HG03432 (cell line): ENCODE measurements around the gene CDK6.

ENCODE experiments used
- ATAC-seq: cut with Tn5 transposase; IDR thresholded peaks from one replicate; pipeline ENCODE4 v1.9.1; 2021; ENCODE audit warnings: mild to moderate bottlenecking, moderate library complexity; ENCODE audit not compliant: unreplicated experiment

Gene CDK6

DNA sequence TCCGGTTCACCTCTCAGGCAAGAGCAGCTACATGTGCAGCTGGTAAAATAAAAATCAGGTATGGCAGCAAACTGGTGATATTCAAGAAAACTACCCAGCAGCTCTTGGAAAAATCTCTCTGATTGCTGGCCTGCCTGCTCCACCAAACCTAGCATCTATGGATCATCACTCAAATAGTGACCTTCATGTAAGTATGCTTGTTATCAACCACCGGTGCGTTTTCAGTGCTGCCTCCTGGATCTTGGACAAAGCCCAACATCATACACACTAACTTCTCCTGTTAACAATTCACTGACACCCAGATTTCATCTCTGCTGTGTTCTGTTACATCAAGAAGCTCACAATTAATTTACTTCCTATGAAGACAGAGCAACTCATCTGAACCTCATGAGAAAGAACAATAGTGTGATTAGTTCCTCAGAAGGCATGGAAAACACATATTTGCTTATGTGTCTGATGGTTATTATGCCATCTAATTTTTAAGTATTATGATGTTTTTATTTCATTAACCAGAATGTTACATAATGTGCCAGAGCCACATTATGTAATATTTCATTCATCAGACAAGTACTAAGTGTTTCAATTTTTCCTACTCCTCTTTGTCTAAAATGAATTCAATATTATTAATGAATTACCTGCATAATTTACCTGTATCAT is 8.8 kb downstream of the CDK6 start:
- no peak for ATAC-seq

DNA sequence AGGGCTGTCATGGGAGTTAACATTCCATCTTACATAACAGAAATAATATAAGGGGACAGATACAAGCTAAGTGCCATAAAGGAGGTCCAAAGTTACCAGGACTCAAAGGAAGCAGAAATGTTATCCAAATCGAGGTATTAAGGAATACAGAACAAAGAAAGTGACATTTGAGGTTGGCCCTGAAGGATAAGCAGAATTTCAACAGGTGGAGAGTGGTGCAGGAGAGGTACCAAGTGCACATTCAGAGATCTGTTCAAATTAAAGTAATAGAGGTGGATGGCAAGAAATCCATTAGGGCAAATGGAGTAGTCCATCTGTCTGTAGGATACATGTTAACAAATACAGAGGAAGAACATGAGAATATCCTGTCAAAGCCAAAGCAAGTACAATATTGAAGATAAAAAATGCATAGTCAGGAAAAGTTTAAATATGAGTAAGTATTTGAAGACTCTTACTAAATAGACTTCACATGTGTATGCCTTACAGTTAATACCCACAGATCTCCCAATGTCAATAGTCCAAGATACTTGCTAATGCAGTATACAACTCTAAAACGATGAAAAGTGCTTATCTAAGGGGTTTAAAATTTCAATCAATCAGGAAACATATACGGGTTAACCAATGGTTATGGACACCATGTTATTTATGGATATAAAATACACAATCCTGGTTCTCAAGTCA is 10.0 kb downstream of the CDK6 start:
- no peak for ATAC-seq

DNA sequence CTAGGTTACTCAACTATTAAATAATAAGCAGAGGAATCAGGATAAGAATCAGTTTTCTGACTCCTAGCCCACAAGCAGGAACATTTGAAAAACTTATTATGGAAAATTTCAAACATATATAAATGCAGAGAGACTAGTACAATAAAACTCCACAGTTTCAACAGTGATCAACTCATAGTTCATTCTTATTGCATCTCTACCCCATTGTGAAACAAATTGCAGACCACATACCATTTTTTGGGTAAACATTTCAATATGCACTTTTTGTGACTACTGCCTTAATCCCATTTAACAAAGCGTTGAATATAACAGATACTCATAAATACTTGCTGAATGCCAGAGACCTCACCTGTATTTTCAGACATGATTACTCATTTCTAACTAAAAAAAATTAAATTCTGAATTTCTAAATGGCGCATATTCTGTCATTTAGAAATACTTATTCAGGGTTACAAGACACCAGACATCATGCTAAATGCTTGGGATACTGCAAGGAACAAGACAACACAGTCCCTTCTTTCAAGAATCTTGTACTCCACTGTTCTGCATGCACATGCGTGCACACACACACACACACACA is 11.4 kb downstream of the CDK6 start:
- ATAC-seq, result no peak

DNA sequence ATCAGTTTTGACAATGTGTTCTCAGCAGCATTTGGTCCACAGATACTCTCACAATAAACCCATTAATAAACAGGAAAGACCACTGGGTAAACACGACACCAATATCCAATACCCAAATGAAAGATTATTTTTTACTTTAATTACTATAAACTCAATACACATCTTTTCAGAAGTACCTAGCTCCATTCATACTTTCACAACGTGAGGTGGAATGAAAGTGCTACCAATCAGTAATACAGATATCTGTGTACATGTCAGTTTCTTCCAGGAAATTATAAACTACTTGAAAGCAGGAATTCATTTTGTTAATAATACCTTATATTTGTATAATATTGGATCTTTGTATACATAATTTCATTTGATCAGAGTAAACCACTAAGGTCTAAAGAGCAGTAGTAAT is 11.9 kb downstream of the CDK6 start:
- no peak for ATAC-seq

DNA sequence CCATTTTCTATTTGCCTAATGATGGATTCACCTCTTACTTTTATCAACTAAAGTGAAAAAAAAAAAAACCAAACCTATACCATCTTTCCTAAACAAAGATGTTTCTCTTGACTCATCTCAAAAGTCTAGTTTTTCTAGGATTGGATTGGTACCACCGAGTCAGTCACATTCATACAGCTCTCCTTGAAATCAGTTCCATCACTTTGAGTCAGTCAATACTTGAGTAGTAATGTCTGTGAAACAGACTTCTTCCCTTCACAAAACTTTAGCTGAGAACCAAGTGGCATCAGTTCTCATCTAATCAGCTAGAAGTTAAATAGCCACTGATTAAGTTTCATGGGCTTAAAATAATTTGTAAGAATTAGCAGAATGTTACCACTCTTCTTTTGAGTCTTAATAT is 13.3 kb downstream of the CDK6 start:
- no peak for ATAC-seq

DNA sequence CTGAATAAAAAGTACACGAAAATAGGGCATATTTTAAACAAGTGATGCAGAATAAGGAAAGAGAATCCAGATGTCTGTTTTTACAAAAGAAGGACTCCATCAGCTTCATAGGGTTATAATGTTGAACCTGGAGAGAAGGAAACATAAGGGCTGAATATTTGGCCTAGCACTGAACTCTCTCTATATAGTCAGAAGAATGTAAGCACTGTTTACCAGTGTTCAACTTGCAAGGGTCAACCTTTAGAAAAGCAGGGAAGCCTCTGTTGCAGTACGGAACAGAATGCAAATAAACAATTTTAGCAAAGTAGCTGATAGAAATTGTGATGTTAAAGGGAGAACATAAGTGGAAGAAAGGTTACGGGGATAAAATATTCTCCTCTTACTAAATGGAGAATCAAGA is 16.2 kb downstream of the CDK6 start:
- ATAC-seq, result no peak

DNA sequence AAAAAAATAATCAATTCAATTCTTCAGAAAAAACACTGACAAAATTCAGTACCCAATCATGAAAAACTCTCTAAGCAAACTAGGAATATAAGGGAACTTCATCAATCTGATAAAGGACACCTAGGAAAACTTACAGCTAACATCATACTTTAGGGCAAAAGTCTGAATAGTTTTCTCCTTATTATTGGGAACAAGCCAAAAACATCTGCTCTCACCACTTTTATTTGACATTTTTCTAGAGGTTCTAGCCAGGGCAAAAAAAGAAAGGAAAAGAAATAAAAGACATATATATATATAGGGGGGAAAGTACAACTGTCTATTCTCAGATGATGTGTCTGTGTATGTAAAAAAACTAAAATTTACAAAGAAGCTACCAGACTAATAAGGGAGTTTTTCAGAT is 19.0 kb downstream of the CDK6 start:
- ATAC-seq, result no peak

DNA sequence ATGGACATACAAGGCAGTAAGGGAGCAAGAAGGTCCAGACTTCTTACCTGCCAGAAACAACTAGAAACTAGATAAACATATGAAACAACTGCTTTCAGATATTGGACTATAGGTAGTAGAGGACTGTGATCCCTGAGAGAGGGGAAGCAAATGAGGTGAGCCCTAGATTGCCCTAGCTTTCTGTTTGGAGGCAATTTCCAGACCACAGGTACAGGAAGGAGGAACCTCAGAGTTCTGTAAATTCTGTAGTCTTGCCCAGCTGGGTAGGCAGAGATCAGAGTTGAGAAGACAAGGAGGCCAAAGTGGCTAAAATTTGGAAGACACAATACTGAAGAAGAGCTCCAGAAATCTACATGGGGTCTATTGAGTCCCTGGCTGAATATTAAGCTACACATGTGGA is 21.0 kb downstream of the CDK6 start:
- ATAC-seq, result no peak

DNA sequence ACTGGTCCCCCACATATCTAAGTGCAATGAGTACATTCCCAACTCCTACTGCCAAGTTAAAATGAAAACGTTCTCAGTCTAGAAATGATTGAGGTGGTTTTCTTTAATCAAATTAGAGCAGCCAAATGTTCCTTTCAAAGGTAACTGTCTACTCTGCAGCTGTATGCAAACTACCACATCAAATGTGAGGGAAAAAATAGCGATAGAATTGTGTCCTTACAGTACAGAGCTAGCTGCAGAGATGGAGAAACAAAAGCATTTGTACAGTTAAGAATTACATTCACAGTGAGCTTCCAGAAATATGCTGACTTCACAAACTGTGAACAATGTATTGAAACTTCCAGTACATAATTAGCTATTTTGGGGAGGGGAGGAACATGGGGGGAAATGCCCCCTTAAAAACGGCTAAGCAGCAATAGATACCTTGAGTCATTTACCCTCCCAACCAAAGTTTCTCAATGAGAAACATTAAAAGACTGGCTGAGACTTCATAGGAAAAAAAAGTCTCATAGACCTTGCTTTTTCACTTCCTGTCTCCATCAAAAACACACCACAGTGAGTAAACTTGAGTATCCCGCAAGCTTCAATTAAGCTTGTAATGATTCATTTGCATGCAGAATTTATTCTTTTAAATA is 22.9 kb downstream of the CDK6 start:
- ATAC-seq, result peak; percentile 63

DNA sequence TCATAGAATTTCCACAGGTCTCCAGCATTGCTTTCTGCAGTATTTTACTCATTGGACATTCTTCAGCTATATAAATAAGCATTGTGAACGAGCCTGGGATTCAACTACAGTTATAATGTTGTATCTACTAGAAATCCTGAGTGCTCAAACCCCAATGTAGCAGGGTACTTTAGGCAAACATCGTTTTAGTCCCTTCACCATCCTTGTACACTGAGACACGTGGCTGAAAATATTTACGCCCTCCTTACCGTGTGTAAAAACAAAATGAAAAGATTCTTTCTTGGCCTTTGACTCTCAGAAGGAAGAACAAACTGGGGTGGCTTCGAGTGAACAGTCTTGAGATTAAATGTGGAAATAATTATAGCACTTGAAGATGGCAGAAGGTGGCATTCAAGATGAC is 25.2 kb downstream of the CDK6 start:
- no peak for ATAC-seq

DNA sequence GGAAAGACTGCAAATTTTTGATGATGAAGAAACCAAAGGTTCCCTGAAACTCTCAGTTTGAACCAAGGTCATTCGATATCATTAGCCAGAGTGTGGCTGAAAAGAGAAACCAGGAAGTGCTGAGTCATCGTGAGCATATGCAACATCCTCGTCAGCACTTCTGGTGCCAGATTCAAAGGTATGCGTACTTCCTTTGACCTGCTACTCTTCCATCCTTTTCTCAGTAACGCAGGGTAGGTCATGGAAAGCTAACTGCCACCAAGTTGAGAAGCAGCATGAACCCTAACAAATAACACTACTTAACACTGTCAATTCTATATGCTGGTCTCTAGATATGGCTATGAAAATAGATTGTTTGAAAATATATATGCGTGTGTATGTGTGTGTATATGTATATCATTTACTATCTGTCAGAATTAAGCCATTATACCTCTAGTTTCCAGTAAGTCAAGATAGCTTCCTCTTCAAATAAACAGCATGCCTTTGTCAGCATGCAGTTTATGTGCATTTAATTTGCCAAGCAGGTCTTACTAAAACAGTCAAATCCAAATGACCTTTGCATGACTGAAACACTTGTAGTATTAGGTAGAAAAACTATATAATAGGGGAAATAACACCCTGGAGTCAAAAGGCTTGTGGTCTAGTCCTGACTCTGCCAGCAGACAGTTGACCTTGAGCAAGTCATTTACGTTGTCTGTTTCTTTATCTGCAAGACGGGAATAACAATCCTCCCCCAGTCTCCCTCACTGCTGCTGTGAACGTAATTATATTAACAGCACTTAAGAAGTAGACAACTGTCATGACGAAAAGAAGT is 26.4 kb downstream of the CDK6 start:
- ATAC-seq, result peak; percentile 80

DNA sequence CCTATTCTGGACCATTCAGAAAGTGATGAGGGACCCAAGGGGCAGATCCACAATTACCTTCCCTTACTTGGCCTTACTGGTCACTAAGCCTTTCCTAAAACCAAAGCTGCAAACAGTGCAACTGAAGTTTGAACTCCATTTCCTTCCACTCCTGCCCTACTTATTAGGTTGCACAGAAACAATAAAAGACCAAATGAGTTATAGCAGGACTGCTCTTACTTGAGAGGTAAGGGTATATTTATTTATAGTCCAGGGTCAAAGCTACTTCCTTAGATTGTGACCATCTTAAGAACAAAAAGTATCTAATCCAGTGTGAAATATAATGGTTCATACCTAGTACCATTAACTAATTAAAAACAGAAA is 27.0 kb downstream of the CDK6 start:
- peak; percentile 25 for ATAC-seq

DNA sequence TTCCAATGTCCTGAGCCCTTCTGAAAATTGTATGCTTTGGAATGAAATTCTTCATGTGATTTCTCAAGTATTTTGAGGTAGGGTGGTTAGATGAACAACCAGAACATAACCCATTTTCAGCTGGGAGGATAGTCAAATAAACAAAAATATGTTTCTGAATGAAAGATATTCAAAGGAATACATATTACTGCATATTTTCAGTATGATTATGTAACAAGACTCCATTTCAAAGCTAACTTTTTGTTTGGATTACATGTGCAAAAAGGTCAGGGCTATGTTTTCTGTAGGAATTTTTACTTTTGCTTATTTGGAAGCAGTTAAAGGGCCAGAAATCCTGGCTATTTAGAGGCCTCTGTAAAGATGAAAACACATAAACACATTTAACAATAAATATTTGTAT is 27.7 kb downstream of the CDK6 start:
- no peak for ATAC-seq

DNA sequence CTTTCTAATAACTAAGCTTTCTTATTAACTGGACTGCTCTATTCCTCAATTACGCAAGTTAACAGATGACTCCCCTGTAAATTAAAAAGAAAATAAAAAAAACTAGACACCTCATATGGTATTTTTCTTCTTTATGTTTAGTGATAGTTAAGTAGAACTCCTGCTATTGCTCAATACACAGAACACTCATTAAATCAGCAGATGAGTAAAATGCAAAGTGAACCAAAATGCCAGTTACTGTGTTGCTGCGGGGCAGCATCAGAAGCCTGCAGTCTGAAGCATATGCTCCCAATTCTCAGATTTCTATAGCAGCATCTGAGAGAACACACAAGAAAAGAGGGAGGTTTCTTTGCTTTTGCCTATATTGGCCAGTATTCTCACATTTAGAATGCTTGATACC is 28.4 kb downstream of the CDK6 start:
- ATAC-seq, result no peak

DNA sequence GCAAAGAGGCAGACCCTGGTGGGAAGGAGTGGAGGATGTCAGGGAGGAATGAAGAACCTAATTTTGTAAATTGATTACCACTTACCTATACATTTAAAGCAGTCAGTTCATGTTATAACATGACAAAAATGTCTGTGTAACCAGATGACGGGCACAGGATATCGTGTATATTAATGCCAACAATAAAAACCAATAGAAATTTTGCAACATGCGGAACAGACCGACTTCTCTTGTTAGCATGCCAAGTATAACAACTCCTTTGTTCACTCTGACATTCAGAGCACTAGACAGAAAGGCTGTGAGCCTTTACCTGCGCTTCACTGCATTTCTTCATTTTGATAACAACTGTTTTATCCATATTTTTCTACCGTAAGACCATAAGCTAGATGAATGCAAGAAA is 29.9 kb downstream of the CDK6 start:
- no peak for ATAC-seq

DNA sequence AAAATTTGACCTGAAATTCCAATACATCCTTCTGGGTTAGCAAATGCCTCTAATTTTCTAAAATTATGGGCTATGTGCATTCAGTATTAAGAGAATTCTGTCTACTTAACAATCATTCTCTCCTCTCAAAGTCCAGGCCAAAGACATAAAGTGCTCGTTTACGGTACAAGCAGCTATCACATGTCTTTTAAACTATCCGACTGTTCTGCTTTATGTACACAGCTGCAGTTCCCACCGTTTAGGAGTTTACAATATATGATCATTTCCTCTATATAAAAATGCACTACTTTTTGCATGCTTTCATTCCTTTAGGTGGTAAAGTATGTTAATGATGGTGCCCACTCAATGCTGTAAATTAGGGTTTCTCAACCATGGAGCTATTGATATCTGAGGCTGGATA is 34.0 kb downstream of the CDK6 start:
- no peak for ATAC-seq

DNA sequence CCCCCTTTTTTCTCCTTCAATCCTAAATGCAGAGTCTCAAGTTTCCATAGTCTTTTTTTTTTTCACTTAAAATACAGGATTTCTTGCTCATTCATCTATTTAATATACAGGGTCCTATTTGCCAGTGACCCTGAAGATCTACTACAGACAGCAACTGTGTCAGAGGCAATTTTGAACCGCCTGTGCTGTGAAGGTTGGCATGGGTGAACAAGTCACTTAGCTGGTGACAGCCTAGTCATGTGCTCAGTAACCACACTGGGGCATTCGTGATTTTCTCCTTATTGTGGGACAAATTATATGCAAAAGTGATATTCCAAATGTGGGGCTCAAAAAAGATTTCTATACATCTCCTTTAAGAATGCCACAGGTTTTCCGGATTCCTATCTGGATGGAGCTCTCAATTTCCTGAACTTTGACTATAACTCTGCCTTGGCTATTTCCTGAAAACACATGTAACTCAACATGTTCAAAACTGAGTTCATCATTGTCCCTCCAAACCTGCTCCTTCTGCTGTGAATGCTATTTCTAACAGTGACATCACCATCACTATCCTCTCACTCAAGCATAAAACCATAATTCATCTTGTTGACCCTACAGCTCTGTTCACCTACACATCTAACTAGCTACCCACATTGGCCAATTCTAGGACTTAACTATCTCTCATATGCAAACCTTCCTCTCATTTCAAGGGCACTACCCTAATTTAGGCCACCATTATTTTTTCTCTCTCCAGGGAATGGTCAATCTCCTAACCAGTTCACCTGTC is 36.7 kb downstream of the CDK6 start:
- ATAC-seq, result no peak

DNA sequence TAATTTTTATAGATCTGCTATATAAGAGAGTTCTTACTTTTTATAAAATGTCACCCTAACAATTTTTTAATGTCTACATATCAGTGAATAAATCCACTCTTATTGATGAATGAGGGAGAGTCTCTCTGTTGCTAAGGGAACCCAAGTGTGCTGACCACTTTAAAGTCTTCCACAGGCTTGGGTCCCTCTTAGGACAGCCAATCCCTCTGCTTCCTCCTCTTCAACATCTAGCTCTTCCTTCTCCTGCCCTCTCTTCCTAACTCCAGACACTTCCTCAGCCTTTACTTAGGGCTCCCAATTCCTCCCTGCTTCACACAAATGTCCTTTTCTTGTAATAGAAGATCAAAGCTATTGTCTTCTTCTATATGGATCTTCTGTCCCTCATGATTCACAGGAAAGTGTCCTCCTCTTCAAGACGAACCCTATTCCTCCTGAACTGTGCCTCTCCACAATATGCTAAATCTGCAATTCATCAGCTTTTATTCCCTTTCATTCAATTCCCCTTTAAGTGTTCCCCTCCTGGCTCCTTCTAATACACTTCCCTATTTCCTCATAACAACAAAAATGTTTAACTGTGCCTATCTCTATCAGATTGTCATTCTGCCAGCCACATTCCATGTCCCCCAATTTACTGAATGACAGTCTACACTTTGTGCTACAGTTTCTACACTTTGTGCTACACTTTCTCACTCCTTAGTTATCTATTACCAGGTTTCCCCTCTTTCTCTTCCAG is 37.7 kb downstream of the CDK6 start:
- no peak for ATAC-seq

DNA sequence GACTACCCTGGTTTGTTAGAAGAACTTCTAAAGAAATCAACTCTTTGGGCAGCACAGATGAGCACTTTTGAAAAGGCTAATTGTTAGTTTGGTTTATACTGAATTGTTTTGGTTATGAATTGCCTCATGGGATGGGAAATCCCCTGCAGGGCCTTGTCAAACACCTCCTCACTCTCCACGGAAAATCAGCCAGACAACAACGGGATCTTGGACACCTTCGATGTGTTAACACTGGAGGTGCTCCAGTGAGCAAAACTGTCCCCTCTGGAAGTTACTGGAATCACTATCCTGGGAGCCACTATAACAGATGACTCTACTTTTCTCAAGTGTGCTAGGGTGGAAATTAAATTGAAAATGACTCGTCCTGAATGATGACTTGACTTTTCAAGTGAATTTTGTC is 38.7 kb downstream of the CDK6 start:
- peak; percentile 54 for ATAC-seq

DNA sequence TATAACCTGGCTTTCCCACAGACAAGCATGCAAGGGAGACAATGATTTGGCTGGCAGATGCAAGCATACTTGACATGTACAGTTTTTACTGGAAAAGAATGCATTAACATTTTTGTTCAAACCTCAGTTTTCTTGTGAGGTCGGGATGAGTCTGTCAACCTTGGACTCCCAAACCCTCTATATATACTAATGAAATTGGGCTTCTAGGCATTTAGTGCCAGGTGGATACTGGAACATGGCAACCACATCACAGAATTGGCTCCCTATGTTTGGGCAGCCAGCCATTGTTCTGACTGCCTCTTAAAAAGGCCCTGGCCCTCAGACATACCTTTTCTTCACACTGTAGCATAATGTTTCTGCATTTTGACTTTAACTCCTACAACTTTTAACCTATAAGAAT is 39.1 kb downstream of the CDK6 start:
- peak; percentile 10 for ATAC-seq
